HG03575 (cell line): ENCODE data around the gene KCNMA1.

ENCODE experiments used
- ATAC-seq: cut with Tn5 transposase; IDR thresholded peaks from one replicate; pipeline ENCODE4 v1.9.1; 2021; ENCODE audit not compliant: unreplicated experiment, insufficient number of reproducible peaks, low FRiP score; ENCODE audit errors: extremely low read depth

Gene KCNMA1

GRCh38 chr10:77386365-77386764 lies 251.2 kb downstream of the KCNMA1 start:
- ATAC-seq: no peak

GRCh38 chr10:77385315-77385714 lies 252.3 kb downstream of the KCNMA1 start:
- ATAC-seq: no peak

DNA sequence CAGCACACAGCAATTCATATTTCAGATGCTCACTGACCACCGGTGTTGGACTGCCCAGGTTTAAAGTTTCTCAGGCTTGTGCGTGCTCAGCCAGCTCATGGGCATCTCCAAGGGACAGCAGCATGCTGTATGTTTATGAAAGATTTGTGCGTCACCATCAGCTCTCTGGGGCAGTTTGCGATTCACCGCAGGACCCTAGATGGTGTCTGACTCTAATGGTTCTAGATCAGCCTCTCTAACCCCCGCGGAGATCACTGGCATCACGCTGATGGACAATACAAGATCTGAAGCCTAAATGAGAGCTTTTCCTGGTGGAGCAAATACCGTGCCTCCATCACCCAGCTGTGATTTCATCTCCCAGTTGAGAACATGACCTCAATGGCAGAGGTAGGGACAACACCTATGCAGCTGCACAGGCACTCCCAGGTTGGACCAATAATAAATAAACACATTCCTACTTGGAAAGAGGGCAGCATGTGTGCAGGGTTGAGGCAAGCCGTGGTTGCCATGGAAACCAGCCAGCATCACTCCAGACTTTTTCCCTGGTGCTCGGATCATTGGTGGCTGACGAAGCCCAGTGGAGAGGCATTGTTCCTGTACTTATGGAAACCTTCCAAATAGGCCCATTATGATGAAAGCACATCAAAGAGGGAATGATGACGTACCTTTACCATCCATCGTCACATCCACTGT lies 253.6 kb downstream of the KCNMA1 start:
- no peak for ATAC-seq

DNA sequence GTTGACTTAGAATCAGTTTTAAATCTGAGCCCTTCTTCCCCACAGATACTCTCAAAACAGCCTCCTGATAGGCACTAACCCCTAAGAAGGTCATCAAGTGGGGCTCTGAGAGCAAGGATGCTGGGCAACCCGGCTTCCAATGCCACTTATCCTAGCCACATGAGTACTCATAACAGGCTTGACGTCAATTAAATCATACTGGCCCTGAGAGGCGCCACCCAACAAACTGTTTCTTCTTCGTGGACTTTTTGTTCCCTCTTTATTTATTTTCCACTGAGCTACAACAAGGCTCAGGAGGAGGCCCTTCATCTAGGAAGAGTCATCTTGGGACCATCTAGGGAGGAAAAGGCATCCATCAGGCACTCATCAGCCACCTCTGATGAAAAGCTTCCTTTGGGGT lies 255.9 kb downstream of the KCNMA1 start:
- ATAC-seq: no peak

DNA sequence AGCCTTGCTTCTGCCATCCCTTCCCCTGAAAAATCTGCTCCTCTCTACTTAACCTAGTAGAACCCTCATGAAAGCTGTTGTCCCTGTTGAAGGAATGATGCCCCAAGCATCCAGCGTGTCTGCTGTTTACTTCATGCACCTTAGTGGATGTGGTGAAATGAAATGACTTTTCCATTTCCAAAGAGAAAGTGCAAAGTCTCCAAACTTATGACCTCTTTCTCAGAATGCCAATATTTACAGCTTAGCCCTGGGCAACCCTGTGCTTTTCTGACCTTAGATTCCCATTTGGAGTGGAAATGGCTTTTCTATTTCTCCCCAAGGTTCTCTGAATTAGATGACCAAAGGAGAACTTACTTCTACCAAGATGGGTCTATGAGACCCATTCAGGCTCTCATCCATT lies 256.9 kb downstream of the KCNMA1 start:
- ATAC-seq: no peak

- no peak for ATAC-seq
These were observed 257.4 kb downstream of the KCNMA1 start for GRCh38 chr10:77380191-77380590.

GRCh38 chr10:77378366-77379349 lies 258.9 kb downstream of the KCNMA1 start:
- ATAC-seq: no peak

GRCh38 chr10:77377678-77378352 lies 259.8 kb downstream of the KCNMA1 start:
- ATAC-seq: no peak

GRCh38 chr10:77377034-77377433 lies 260.6 kb downstream of the KCNMA1 start:
- ATAC-seq: no peak

- no peak for ATAC-seq
These were observed 263.4 kb downstream of the KCNMA1 start for GRCh38 chr10:77374189-77374656.

GRCh38 chr10:77371848-77372799 lies 265.5 kb downstream of the KCNMA1 start:
- ATAC-seq: no peak

GRCh38 chr10:77371421-77371820 lies 266.2 kb downstream of the KCNMA1 start:
- ATAC-seq: no peak

- no peak for ATAC-seq
These were observed 269.6 kb downstream of the KCNMA1 start for GRCh38 chr10:77368006-77368405.

DNA sequence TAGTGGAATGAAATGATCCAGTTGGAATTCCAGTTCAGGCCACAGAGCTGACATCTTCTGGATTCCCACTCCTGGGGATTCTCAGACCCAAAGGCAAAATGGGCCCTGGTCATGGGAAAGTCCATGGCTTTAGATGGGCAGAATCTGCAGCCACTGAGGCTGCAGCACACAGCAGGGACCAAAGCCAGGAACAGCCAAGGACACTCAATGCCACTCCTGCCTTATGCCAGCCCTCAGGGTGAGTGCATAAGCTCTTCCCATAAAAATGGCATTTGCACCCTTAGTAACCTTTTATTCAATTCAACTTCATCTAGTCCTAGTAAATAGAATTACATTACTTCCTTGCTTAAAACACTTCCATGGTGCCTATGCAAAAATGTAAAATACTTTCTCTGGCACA lies 274.4 kb downstream of the KCNMA1 start:
- no peak for ATAC-seq

- ATAC-seq: no peak
These were observed 275.8 kb downstream of the KCNMA1 start for GRCh38 chr10:77361831-77362230.

DNA sequence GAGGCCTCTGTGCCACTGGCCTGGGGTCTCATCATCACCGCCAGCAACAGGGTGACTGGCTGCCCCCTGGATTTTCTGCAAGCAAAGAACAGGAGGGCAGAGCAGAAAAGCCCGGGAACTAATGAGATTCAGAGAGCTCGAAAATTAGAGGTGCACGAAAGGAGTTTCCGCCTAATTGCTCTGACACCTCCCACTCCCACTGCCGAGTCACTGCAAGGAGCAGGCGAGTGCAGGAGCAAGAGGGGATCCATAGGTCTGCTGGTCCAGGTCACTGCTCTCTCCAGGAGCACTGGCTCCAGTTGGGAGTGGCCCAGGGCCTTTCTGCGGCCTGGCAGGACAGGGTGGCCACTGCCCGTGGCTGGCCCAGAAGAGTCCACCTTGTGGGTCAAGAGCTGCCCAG lies 276.2 kb downstream of the KCNMA1 start:
- ATAC-seq: no peak

DNA sequence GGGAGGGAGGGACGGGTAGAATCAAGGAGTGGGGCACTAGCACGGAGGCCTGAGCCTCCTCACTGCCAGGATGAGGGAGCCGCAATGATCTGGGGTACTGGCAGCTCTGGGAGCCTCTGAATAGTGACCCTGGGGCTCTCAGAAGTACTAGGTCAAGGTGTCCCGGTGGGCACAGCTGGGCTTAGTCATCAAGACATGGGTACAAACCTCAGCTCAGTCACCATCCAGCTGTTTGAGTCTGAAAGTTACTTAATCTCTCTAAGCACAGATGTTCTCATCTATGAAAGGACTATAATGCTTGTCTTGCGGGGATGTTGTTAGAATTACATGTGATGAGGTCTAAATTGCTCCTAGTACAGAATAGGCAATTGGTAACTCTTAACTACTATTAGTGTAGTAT lies 276.8 kb downstream of the KCNMA1 start:
- ATAC-seq: no peak

DNA sequence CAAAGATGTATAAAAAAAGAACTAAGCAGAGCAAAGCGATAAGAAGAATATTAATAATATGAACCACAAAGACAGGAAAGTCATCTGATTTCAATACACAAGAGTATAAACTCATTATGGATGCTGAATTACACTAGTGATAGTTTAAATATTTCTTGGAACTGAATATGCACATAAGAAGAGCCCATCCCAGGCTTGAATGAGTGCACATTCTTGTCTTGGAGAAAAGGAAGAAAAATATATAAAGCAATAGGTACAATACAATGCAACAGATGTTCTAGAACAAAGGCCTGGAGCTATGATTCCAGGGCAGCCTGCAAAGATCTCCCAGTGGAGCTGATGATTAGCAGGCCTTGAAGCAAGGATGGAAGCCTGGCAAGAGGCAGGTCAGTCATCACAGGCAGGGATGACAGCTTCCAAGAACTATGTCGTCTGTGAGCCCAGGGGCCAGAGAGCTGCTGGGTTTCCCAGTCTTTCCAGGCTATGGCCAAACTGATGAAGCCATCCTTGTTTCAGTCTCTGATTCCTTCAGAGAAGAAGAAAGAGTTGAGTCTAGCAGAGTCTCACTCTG lies 277.6 kb downstream of the KCNMA1 start:
- no peak for ATAC-seq
